ENCODE data around the gene GPR137B.

GRCh38 chr1:236132420-236133046 lies 9.8 kb upstream of the GPR137B start:
- TF ChIP-seq GATA2 (IDR thresholded peaks at IDR 0.05; ENCODE audit: low read depth, low read length) (no peak), GATA3 (IDR thresholded peaks at IDR 0.05; ENCODE audit: low read depth, low read length) (no peak)

Measured in SH-SY5Y (cell line).